Fibroblast of skin of scalp (primary cell): ENCODE results near the gene RNF144A.

Experiments used
- DNase-seq: peaks from one replicate; pipeline ENCODE4 v3.0.0-alpha.2; 2013

The RNF144A gene

DNA sequence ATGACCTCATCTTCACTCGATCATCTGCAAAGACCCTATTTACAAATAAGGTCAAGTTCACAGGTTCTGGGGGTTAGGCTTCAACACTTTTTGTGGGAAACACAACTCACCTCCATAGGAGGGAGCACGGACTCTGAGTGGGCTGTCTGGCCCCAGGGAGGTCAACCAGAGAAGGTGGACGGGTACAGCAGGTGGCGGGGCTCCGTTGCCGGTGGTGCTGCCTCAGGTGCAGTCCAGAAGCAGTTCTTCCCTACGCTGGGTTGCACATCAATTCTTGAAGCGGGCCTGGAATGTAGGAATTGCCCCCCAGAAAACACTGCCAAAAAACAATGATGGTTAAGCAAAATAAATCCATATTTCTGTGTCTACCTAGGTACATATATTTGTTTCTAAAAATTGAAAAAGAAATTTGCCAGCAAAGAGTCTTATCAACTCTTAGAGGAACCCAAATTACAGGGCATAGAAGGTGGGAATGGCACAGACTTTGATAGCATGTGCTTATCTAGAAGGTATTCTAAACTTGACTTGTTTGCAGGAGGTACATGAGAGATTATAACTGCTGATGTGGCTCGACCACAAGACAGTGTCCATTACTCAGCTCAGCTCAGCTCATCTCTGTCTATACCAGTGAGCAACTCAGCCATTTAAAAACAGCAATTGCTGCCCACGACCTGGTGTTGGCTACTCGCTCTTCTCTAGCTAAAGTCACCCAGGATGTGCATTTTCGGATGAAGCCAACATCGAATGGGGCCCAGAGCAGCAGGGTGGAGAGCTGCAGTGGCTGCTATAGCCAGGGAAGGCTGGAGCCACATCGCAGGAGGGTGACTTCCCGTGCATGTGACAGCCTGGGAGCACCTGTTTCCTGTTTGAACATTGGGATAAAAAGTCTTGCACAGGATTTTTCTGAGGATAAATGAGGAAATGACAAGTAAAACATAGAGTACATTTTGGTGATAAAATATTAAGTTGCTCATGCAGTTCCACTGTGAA is 128.7 kb downstream of the RNF144A start:
- DNase-seq: no peak

DNA sequence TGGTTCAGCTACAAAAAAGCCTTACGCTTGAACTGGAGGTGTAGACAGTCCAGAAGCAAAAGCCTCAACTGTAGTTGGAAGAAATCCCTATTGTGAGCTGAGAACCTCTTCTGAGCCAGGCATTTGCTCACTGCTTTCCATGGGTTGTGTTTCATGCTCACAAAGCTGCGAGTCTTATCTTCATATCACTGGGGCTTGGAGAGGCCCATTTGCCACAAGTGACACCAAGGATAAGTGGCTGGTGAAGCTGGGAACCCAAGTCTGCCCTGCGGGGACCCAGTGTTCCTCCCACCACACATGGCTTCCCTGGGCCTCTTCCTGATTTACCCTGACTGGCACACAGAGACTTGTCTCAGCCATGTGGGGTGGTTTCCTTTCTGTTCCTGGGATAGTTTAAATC is 130.4 kb downstream of the RNF144A start:
- DNase-seq: no peak

DNA sequence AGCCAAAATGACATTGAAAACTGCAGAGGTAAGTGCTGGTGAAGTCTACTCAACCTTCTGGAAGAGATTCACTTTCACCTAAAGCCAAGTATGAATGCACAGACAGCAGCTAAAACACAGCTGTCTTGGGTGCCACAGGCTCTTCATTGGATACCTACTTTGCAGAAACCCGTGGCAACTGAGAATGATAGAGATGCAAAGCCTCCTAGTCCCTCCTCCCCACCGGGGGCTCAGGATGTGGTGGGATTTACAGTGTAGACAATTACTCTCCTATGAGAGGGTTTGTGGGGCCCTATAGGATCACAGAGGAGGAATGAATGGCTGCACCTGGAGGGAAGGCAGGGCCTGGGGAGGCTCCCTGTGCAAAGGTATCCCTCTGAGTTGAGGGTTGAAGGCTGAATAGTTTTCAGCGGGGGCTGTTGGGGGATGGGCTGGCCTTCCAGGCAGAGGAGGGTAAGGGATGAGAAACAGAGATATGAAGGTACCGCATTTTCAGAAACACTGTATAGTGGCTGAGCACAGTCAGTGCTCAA is 131.6 kb downstream of the RNF144A start:
- no peak for DNase-seq

DNA sequence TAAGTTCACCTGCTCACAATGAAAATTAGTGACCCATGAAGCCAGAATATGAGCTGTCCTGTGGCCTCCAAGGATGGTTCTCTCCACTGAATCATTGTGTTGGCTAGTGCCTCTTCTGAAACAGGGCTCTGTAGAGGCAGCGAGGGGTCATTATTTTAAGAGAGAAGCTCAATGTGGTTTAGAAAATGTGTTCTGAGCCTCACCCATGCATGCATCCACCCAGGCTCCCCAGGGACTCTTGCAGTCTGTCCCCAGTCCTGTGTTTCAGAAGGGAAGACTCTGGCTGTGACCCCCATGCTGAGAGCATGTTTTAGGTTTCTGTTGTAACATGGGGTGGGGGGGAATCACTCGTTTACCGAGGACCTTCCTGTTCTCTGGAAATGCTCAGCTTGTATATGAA is 135.2 kb downstream of the RNF144A start:
- no peak for DNase-seq

DNA sequence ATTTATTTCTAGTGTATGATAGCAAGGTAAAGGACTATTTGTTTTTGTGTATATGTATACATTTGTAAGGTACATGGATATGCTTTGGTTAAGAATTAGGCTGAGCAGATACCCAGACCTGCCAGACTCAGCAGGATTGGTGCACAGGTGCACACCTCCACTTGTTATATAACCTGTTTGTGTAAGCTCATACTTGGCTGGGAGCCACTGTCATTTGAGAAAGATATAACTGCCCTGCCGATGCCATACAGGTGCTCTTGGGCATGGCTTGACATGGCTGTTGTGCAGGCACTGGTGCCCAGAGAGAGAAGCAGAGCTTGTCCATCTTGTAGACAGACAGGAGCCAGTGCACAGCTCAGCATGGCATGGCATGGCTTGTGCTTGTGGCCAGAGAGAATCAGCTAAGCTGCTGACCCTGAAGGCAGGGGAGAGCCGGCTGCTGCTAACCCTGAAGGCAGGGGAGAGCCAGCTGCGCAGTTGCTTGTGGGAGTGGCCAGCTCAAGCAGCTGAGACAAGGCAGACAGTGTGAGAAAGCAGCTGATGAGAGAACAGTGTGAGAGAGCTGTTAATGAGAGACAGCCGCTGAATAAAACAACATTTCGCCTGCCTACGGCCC is 136.5 kb downstream of the RNF144A start:
- DNase-seq: no peak

DNA sequence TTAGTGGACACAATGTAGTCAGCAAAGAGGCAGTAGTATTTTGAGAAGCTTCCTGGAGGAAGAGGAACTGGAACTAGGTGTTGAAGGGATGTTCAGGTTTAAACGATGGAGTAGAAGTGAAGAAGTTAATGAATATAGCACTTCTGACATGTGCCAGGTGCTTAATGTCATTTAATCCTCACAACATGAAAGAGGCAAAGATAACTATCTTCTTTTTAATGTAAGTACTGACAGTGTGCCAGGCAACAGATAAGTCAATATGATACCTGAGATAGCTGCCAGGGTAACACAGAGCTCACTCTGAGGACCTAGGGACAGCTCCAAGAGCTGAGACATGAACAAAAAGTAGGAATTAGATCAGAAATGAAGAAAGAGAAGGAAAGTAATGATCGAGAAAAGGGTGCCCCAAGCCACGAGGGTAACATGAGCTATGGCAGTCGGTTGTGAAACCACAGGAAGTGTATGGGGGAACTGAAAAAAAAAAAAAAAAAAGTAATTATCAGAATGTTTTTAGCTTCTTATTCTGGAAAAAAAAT is 140.7 kb downstream of the RNF144A start:
- no peak for DNase-seq

DNA sequence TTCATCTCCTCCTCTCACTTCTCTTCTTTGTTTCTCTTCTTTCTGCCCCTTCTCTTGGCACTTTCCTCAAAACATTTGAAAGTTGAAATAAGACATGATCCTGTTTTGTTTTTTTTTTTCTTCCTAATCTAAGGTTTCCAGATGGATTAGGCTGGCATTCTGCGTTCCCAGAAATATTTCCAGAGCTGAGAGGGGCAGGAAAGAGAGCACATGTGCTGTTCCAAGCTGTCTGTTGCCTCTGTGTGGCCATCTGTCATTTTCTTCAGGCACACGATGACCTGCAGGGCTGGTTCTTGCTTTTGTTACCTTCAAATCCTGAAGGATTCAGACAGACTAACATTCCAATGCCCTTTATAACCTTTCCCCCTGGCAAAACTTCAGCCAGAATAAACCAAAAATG is 142.9 kb downstream of the RNF144A start:
- DNase-seq: no peak

DNA sequence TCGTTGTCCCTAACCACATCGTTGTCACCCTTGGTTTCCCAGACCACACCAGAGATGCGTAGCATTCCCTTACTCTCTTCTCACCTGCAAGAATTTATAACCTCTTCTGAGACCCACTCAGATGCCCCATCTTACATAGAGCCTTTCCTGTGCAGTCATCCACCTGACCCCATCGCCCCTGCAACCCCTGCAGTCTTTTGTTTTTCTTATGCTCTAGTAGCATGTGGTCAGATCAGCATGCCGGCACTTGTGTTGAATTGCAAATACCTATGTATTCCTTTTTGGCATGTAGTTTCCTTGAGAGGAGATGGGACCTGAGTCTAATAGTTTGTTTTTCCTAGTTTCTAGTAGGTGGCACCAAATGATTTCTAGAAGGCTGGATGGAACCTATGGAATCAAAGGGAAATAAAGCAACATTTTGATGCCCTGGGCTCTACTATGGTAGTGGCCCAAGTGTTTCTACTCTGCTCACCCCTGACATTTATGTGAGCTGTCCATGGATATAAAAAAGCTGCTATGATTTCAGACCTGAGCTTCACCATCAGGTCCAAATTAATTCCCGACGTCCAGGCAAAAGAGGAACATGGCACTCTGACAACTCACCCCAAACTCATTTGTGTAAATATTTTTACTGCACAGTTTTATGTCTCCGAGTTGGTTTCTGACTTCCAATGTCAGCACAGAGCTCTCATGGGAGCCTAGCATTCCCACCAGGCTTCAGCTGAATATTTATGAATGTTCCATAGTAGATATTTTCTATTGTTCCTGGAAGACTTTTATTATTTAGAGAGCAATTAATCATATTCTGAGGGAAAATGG is 143.6 kb downstream of the RNF144A start:
- DNase-seq: peak; percentile 44

DNA sequence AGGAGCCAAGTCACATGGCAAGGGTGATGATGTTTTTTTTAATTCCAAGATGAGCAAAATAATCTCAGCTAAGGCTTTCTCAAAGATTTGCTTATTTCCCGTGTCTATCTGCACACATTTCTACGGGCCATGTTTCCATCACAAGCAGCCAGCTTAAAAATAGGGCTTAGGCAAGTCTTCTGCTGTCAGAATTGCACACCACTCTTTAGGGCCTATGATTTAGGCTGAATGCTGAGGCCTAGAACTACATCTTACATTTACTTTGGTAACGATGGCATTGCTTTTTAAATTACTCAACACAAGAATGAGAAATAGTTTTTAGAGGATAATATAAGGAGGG is 144.2 kb downstream of the RNF144A start:
- no peak for DNase-seq

DNA sequence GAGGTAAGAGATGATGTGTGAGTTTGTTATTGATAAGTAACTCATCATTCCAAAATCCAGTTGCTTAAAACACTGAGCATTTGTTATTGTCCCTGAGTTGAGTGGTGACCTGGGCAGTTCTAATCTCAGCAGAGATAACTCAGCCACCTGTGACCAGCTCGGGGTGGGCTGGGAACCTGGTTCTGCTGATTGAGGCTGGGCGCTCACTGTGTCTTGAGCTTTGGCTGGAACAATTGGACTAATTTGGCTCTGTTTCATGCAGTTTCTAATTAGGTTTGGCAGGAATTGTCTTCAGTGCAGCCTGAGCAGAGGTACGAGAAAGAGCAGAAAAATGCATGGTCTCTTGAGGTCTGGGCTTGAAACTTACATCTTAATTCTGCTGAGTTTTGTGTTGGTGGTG is 144.7 kb downstream of the RNF144A start:
- no peak for DNase-seq

DNA sequence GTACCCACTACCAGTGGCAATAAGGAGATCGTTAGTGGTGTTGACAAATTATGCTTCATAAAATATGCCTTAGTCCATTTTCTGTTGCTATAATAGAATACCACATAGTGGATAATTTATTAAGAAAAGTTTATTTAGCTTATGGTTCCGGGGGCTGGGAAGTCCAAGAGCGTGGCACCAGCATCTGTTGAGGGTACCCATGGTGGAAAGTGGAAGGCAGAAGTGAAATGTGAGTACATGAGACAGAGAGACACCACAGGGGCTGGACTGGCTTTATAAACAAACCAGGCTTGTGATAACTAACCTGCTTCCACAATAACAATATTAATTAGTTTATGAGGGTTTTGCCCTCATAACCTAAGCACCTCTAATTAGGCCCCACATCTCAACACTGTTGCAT is 146.6 kb downstream of the RNF144A start:
- DNase-seq: no peak

DNA sequence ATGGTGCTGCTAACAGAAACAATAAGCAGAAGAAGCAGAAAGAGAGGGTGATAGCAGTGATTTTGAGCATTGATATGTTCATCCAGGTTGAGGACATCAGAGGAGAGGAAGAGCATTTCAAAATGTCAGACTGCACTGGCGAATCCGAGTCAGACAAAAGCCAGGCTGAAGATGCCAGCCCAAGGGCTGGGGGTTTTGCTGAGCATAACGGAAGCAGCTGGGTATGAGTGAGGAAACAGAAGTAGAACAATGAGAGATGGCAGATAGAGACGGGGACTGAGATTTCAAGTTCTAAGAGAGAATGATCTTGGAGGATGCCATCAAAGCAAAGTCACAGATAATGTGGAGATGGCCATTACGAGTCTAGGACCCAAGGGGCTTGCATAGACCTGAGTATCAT is 151.2 kb downstream of the RNF144A start:
- DNase-seq: no peak

DNA sequence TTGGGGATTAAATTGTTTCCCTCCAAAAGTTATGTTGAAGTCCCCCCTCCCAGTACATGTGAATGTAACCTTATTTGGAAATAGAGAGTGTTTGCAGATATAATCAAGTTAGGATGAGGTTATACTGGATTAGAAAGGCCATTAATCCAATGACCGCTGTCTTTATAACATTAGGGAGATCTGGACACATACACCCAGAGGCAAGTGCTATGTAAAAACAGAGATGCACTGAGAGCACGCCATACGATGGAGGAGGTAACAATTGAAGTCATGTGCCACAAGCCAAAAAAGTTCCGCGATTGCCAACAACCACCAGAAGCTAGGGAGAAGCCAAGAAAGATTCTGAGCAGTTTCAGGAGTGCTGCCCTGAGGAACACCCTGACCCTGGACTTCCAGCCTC is 153.3 kb downstream of the RNF144A start:
- DNase-seq: no peak

DNA sequence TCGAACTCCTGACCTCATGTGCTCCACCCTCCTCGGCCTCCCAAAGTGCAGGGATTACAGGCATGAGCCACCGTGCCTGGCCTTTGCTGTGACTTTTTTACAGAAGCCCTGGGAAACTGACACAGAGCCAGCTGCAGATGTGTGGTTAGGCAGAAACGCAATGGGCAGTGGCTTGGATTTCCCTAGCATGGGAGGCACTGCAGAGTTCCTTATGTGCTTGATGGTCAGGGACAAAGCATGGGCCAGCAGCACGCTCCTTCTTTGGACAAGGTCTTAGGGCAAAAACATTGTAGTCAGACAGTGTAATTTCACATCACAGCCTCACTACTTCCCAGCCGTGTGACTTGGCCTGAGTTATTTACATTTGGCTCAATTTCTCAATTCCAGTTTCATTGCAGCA is 153.9 kb downstream of the RNF144A start:
- no peak for DNase-seq

DNA sequence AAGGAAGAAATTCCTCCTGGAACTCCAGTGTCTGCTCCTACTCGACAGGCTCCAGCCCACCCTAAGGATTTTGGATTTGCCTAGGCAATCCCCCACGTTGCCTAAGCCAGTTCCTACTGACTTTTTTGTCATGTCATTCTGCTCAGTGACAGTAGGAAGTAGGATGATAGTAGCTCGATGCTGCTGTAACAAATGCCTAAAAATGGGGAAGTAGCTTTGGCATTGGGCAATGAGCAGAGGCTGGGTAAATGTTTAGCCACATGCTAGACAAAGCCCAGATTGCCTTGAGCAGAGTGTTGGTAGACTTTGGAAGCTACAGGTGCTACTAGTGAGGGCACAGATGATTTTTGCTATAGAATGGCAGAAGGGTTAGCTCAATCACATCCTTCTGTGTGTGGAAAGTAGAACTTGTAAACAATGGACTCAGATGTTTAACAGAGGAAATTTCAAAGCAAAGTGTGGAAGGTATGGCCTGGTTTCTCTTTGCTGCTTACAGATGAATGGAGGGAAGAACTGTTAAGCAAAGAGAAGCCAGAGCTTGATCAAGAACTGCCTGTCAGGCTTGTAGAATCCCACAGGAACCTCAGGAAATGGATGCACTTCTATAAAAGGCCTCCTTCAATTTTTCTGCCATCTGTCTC is 154.8 kb downstream of the RNF144A start:
- DNase-seq: no peak

DNA sequence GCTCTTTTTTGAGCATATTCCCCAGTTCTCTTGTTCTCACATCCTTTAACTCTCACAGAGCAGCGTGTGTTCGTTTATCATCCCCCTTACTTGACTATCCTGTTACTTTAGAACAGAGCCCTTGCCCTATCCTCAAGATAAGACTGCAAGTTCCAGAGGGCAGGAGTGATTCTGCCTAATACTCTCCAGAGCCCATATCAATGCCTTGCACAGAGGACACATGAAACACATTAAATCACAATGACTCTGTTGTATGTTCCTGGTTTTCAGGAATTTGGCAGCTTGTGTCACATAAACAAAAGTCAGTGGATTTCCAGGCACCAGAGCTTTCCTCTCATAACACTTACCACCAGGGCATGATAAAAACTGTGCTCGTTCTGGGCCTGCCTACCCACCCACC is 156.7 kb downstream of the RNF144A start:
- DNase-seq: peak; percentile 13

DNA sequence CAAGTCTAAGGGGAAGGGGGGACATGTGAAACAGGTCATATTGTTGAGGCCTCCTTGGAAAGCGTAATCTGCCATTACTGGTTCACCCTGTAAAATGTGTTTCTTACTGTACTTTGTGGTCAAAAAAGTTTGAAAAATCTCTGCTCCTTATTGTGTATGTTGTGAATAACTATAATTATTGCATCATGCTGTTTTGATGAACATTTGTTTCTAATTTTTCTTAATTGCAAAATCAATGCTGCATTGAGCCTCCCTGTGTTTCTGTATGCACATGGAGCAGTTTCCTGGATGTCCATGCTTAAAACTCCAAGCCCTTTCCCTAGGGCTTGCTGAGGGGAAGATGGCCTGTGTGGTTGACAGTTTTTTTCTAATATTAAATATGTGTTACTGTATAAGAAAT is 158.6 kb downstream of the RNF144A start:
- no peak for DNase-seq

DNA sequence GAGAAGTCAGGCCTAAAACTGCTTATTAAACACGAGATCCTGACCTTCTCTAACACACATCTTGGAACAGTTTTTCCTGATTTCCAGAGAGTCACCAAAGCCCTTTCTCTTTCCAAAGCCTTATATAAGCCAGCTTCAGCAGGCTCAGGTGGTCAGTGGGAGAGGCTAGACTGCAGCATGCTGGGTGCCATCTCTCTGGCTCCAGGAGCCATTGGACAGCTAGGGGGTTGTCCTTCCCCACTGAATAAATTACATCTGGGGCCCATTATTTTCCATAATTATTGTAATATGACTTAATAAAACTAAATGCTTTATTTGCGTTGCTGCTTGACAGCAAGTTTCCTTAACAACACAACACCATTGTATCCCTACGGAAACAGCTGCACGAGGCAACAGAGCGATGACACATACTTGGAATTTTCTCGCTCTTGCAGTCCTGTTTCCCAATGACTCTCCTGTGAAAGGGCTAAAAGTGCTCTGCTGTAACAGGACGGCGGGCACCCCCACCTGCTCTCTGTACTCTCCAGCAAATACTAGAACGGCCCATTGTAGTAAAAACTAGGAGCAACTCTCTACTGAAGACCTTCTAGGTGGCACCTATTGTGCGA is 160.6 kb downstream of the RNF144A start:
- peak; percentile 59 for DNase-seq

DNA sequence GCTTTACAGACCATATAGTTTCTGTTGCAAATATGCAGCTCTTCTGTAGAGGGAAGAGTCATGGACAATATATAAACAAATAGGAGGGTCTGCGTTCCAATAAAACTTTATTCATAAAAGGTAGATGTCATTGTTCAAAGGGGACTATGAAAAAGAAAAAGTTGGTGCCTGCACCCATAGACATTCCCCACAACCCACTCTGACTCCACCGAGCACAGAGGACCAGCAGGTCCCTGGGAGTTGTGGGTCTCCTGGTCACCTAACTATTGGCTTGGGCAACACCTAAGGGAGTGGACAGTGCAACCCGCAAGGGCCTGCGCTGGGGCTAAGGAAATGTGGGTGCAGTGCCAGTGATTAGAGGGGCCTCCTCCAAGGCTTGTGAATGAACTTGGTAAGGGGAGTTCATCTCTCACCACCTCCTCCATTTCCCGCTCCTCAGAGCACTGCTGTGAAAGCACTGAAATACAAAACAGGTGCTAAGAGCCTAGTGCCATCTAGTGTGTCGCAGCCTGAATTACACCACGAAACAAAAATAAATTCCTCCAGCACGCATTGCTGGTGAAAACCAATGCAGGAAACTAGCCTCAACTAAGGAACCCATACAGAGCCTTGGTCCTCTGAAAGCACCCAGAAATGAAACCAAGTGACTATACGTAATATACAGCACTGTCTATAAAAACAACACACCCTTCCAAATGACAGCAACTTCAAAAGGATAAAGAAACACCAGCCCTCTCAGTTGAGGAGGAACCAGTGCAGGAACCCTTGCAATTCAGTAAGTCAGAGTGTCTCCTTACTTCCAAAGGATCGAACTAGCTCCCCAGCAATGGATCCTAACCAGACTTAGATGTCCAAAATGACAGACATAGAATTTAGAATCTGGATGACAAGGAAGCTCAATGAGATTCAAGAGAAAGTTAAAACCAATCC is 166.6 kb downstream of the RNF144A start:
- DNase-seq: peak; percentile 18

DNA sequence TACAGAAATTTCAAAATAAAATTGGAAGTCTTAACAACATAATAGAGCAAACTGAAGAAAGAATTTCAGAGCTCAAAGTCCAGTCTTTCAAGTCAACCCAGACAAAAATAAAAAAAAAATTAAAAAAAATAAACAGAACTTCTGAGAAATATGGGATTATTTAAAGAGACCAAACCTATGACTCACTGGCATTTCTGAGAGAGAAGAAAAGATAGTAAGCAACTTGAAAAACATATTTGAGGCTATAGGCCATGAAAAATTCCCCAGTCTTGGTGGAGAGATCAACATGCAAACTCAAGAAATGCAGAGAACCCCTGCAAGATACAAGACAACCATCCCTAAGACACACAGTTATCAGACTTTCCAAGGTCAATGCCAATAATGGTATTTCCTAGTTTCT is 167.4 kb downstream of the RNF144A start:
- DNase-seq: peak; percentile 79

DNA sequence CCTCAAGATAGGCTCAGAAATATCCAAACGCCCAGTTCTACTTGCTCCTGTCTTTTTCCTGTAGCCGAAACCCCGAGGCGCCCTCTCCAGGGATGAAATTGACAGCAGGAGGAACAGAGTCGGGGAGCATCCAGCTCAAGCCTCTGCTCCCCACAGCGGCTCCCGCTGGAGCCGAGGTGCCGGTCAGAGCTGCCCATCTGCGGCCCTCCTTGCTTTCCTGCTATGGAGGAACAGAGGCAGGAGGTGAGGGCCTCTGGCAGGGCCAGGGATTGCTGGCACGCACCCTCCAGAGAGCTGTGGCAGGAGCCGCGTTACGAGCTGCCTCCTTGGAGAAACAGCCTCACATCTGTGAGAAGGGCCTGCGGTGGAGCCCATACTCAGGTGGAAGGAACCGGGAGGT is 172.1 kb downstream of the RNF144A start:
- DNase-seq: no peak
